ENCODE results near the gene TEX26.

DNA sequence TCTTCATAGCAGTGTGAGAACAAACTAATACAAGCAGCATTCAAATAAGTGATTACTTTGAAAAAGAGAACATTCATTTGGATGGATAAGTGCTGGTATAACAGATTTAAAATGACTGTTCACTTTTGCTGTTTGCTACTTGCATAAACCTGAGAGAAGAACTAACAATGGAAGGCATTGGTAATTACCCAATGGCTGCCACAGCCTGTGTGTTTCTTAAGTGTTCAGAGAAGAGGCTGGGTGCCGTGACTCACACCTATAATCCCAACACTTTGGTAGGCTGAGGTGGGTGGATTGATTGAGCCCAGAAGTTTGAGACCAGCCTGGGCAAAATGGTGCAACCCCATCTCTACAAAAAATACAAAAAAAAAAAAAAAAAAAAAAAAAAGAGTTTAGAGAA is 4.9 kb upstream of the TEX26 start:
- TF ChIP-seq, protein P1, sequence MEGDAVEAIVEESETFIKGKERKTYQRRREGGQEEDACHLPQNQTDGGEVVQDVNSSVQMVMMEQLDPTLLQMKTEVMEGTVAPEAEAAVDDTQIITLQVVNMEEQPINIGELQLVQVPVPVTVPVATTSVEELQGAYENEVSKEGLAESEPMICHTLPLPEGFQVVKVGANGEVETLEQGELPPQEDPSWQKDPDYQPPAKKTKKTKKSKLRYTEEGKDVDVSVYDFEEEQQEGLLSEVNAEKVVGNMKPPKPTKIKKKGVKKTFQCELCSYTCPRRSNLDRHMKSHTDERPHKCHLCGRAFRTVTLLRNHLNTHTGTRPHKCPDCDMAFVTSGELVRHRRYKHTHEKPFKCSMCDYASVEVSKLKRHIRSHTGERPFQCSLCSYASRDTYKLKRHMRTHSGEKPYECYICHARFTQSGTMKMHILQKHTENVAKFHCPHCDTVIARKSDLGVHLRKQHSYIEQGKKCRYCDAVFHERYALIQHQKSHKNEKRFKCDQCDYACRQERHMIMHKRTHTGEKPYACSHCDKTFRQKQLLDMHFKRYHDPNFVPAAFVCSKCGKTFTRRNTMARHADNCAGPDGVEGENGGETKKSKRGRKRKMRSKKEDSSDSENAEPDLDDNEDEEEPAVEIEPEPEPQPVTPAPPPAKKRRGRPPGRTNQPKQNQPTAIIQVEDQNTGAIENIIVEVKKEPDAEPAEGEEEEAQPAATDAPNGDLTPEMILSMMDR (IDR thresholded peaks at IDR 0.05): no peak
- TF ChIP-seq TAF1 (IDR thresholded peaks at IDR 0.05; ENCODE audit: borderline replicate concordance, low read depth, low read length) (no peak), POLR2AphosphoS5 (IDR thresholded peaks at IDR 0.05; ENCODE audit: low read depth, low read length) (no peak), RFX5 (IDR thresholded peaks at IDR 0.05; ENCODE audit: low read length) (no peak)

Data from SK-N-SH (cell line).